Loucy (cell line): ENCODE results near the gene TUBB3.

ENCODE experiments used
- EZH2phosphoT487 ChIP-seq: fragments of 200-600 bp; IDR thresholded peaks from 2 replicates; pipeline ENCODE4 v1.6.1; 2018; ENCODE audit warnings: antibody characterized with exemption, mild to moderate bottlenecking, moderate library complexity, borderline replicate concordance
- TF ChIP-seq, protein P1 (sequence below): fragments of 200-600 bp; sonication (generic); conservative IDR thresholded peaks from 2 replicates; pipeline ENCODE4 v1.5.1; 2014; ENCODE audit warnings: mild to moderate bottlenecking, antibody characterized with exemption, low read length

DNA sequence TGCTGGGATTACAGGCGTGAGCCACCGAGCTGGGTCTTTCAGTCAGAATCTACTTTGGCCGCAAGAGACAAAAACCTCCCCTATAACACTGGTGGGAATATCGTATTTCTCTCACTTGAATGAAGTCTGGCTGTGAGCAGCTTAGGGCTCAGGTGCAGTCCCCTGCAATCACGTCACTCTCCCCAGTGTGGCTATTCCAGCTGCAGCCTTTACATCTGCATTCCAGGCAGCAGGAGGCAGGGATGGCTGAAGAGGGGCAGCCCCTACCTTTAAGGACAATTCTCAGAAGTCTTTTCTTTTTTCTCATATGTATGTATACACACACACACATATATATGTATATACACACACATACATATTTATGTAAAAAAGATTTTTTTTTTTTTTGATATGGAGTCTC is 28.4 kb downstream of the TUBB3 start:
- TF ChIP-seq EZH2phosphoT487: no peak
- TF ChIP-seq, protein P1, sequence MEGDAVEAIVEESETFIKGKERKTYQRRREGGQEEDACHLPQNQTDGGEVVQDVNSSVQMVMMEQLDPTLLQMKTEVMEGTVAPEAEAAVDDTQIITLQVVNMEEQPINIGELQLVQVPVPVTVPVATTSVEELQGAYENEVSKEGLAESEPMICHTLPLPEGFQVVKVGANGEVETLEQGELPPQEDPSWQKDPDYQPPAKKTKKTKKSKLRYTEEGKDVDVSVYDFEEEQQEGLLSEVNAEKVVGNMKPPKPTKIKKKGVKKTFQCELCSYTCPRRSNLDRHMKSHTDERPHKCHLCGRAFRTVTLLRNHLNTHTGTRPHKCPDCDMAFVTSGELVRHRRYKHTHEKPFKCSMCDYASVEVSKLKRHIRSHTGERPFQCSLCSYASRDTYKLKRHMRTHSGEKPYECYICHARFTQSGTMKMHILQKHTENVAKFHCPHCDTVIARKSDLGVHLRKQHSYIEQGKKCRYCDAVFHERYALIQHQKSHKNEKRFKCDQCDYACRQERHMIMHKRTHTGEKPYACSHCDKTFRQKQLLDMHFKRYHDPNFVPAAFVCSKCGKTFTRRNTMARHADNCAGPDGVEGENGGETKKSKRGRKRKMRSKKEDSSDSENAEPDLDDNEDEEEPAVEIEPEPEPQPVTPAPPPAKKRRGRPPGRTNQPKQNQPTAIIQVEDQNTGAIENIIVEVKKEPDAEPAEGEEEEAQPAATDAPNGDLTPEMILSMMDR: no peak
